GM18505 (cell line): ENCODE results near the gene CCL3.

Source experiments
- ATAC-seq: cut with Tn5 transposase; IDR thresholded peaks from one replicate; pipeline ENCODE4 v1.9.1; 2021; ENCODE audit not compliant: unreplicated experiment
- POLR2A ChIP-seq: IDR thresholded peaks from 4 replicates; pipeline ENCODE4 v1.6.1; 2011; ENCODE audit warnings: borderline replicate concordance; ENCODE audit not compliant: insufficient read depth, insufficient read length; ENCODE audit errors: extremely low read depth

CCL3 gene

DNA sequence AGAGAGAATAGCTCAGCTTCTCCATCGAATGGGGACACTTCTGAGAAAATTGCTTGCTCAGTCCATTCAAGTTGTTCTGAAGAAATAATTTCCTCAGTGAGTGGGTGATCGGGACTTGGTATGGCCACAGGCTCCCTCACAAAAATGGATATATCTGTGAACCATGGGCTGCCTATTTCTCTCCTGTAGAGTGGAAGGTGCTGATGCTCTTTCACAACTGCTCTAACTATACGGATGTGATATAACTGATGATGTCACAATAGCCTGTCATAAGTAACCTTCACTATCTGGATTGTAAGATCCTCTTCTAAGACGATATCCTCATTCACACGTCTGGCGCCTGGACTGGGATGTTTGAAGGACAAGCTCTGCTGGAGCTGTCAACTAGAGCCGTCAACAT lies 30.5 kb downstream of the CCL3 start:
- TF ChIP-seq POLR2A = no peak
- ATAC-seq = no peak

DNA sequence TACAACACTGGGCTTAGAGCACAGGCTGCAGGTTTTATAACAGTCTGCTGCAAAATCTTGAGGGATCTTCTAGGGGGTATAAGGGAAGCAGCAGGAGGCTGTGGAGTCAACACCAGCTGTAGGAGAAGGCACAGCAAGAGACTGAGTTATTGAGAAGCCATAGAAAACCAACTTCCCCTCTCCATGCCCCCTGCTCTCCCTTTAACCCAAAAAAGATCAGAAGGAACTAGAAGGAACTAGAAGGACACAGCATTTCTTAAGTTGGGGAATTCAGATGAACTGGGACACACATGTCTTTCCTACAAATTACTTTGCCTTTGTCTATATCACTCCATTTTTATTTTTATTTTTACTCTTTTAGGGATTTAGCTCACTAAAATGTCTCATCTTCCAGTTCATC lies 32.0 kb downstream of the CCL3 start:
- TF ChIP-seq POLR2A = no peak
- ATAC-seq = no peak

DNA sequence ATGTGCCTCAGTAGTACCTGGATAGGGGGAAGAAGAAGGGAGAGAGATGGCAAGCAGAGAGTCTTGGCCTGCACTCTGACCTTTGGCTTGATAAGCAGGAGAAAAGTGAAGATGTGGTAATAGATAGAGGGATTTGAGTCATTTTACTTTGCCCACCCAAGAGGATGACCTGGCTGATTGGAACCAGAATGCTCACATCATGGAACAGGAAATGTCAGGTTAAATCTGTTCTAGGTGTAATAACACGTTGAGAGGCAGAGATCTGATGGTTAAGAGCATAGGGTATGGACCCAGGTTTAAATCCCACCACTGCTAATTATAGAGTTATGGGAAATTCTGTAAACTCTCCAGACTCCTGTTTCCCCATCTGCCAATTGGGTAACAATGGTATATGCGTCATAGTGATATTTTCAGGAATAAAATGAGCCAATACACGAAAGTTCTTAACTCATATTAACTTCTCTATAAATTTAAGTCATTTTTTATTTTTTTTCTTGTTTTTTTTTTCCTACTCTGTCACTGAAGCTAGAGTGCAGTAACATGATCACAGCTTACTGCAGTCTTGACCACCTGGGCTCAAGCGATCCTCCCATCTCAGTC lies 33.9 kb downstream of the CCL3 start:
- TF ChIP-seq POLR2A = no peak
- no peak for ATAC-seq

- no peak for TF ChIP-seq POLR2A
- no peak for ATAC-seq
Measured at GRCh38 chr17:36055171-36055570, 34.8 kb downstream of the CCL3 start.

DNA sequence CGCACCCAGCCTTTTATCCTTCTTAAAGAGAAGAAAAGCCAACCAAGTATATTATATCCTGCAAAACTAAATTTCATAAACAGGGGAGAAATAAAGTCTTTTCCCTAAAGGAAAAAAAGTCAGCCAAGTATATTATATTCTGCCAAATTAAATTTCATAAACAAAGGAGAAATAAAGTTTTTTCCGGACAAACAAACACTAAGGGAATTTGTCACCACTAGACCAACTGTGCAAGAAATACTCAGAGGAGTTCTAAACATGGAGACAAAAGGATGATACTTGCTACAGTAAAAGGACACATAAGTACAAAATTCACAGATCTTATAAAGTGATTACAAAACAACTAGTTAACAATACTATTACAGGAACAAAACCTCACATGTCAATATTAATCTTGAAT lies 40.3 kb downstream of the CCL3 start:
- TF ChIP-seq POLR2A = no peak
- no peak for ATAC-seq

DNA sequence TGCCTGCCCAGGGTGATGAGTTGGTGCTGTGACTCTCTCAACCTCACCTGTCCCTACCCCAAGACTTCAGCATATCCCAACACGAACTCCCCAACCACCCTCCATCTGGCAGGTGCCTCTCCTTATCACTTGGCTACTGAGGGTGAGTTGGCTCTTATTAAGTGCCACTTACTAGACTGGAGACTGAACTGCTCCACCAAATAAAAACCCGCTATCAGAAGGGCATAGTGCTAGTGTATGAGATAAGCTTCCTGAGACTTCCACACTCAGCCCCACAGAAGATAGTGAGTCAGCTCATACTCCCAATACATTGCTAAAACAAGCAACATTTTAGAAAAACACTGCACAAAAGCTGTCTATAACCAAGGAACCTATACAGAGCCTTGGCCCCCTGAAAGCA lies 41.9 kb downstream of the CCL3 start:
- TF ChIP-seq POLR2A = no peak
- ATAC-seq = no peak
